ENCODE data around the gene SCT.

The SCT gene

GRCh38 chr11:643849-644738, 17.1 kb upstream of the SCT start:
- no peak overlapping the region for H3K4me3 ChIP-seq (ENCODE audit: low read depth, low read length)
- no peak for DNase-seq (ENCODE audit: low read depth)
- no peak for TF ChIP-seq CTCF (IDR thresholded peaks at IDR 0.05; ENCODE audit: low read depth, low read length, missing control alignments)
- in situ Hi-C loops (cut with HindIII; ENCODE audit: low sequenced_read_pairs): no loop called here

- in situ Hi-C loops (cut with HindIII; ENCODE audit: low sequenced_read_pairs): no loop called here
- H3K4me3 ChIP-seq (ENCODE audit: low read depth, low read length): no peak overlapping the region
- no peak for TF ChIP-seq CTCF (IDR thresholded peaks at IDR 0.05; ENCODE audit: low read depth, low read length, missing control alignments)
- no peak for DNase-seq (ENCODE audit: low read depth)
Measured at GRCh38 chr11:643366-643765, 16.4 kb upstream of the SCT start.

GRCh38 chr11:641806-642370, 14.9 kb upstream of the SCT start:
- no peak for DNase-seq (ENCODE audit: low read depth)
- H3K4me3 ChIP-seq (ENCODE audit: low read depth, low read length): no peak overlapping the region
- TF ChIP-seq CTCF (IDR thresholded peaks at IDR 0.05; ENCODE audit: low read depth, low read length, missing control alignments): no peak
- in situ Hi-C loops (cut with HindIII; ENCODE audit: low sequenced_read_pairs): no loop called here

GRCh38 chr11:640021-640706, 13.2 kb upstream of the SCT start:
- no peak for DNase-seq (ENCODE audit: low read depth)
- in situ Hi-C loops (cut with HindIII; ENCODE audit: low sequenced_read_pairs): no loop called here
- TF ChIP-seq CTCF (IDR thresholded peaks at IDR 0.05; ENCODE audit: low read depth, low read length, missing control alignments): no peak
- no peak overlapping the region for H3K4me3 ChIP-seq (ENCODE audit: low read depth, low read length)

GRCh38 chr11:639332-639955, 12.5 kb upstream of the SCT start:
- in situ Hi-C loops (cut with HindIII; ENCODE audit: low sequenced_read_pairs): no loop called here
- no peak for DNase-seq (ENCODE audit: low read depth)
- TF ChIP-seq CTCF (IDR thresholded peaks at IDR 0.05; ENCODE audit: low read depth, low read length, missing control alignments): no peak
- H3K4me3 ChIP-seq (ENCODE audit: low read depth, low read length): no peak overlapping the region

GRCh38 chr11:638631-639331, 11.8 kb upstream of the SCT start:
- in situ Hi-C loops (cut with HindIII; ENCODE audit: low sequenced_read_pairs): no loop called here
- H3K4me3 ChIP-seq (ENCODE audit: low read depth, low read length): no peak overlapping the region
- DNase-seq (ENCODE audit: low read depth): peak; percentile 16
- no peak for TF ChIP-seq CTCF (IDR thresholded peaks at IDR 0.05; ENCODE audit: low read depth, low read length, missing control alignments)
